IPS-18c (cell line): ENCODE data around the gene PAH.

Experiments
- H3K4me3 ChIP-seq: 2 replicates; pipeline ENCODE4 v1.7.0; 2013; ENCODE audit warnings: low read depth, mild to moderate bottlenecking, low read length, moderate library complexity; ENCODE audit not compliant: insufficient read depth
- H3K9me3 ChIP-seq: one replicate; pipeline ENCODE4 v1.6.1; 2013; ENCODE audit warnings: mild to moderate bottlenecking, low read length, moderate library complexity; ENCODE audit not compliant: control insufficient read depth, insufficient read depth

PAH gene

GRCh38 chr12:102808412-102808811 lies 108.6 kb downstream of the PAH start:
- no peak overlapping the region for H3K4me3 ChIP-seq
- no peaks in the 10 kb centered on the region for H3K9me3 ChIP-seq

- no peak overlapping the region for H3K4me3 ChIP-seq
- no peaks in the 10 kb centered on the region for H3K9me3 ChIP-seq
Observed at GRCh38 chr12:102806592-102806991, 110.5 kb downstream of the PAH start.

GRCh38 chr12:102806110-102806509 lies 110.9 kb downstream of the PAH start:
- H3K4me3 ChIP-seq, result no peak overlapping the region
- H3K9me3 ChIP-seq, result no peaks in the 10 kb centered on the region

GRCh38 chr12:102800565-102800964 lies 116.5 kb downstream of the PAH start:
- H3K9me3 ChIP-seq, result no peaks in the 10 kb centered on the region
- no peak overlapping the region for H3K4me3 ChIP-seq

- Histone ChIP-seq H3K9me3 (no peaks in the 10 kb centered on the region), H3K4me3 (no peak overlapping the region)
Observed at GRCh38 chr12:102799229-102799628, 117.8 kb downstream of the PAH start.

- Histone ChIP-seq H3K4me3 (no peak overlapping the region), H3K9me3 (no peaks in the 10 kb centered on the region)
Observed at GRCh38 chr12:102797528-102797927, 119.5 kb downstream of the PAH start.

GRCh38 chr12:102793921-102794320 lies 123.1 kb downstream of the PAH start:
- Histone ChIP-seq H3K4me3 (no peak overlapping the region), H3K9me3 (no peaks in the 10 kb centered on the region)
